Measurements from ENCODE around the gene PRKAR1B.
"Not testable (repeated sequence)": the region's sequence is repeated elsewhere in the genome, so short reads cannot be mapped to it uniquely, and the experiment has no call there.

Gene PRKAR1B

DNA sequence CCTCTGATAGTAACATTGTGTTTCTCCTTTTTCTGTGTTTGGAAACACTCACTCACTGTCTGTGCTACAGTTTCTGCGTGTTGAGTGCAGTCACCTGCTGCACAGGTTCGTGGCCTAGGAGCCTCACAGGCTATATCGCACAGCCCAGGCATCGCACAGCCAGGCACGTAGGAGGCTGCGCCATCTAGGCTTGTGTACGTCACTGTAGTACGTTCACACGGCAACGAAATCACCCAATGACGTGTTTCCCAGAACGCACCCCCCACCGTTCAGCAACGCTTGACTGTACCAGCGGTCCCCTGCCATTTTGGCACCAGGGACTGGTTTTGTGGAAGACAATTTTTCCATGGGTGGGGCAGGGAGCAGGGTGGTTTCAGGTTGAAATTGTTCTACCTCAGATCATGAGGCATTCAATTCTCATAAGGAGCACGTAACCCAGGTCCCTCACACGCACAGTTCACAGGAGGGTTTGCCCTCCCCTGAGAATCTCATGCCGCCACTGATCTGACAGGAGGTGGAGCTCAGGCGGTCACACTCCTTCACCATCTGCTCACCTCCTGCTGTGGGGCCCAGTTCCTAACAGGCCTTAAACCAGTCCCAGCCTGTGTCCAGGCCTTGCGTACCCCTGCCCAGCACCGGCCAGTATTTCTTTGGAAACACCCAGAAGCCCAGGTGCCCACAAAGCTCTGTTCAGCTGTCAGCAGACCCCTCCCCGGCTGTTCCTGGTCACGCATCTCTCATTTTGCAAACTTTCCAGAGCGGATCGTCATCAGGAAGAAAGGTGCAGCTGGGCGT is 23.2 kb upstream of the PRKAR1B start:
- no peak for DNase-seq (ENCODE audit: insufficient read length, low spot score)
- no peak for FAIRE-seq
- TF ChIP-seq POLR2A (IDR thresholded peaks at IDR 0.05; ENCODE audit: low read depth, low read length): no peak; the same call in 1 of the 2 replicates

DNA sequence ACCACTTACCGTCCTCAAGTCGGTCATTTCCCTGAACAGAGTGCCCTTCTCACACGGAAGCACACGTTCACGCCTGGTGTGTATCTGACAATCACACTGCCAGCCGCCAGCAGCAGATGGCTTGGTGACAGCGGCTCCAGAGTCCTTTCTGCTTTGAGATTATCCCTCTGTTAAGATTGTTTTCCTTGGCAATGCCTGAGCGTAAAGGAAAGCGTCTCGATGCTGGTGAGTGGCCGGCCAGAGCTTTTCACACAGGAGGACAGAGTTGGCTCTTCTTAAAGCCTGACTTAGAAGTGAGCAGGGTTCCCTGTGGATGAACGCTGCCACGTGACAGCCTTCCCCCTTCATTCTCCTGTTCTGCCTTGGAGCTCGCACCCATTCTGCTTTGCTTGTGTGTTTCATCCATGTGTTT is 22.1 kb upstream of the PRKAR1B start:
- no peak for DNase-seq (ENCODE audit: insufficient read length, low spot score)
- no peak for TF ChIP-seq POLR2A (IDR thresholded peaks at IDR 0.05; ENCODE audit: low read depth, low read length)
- FAIRE-seq: no peak

DNA sequence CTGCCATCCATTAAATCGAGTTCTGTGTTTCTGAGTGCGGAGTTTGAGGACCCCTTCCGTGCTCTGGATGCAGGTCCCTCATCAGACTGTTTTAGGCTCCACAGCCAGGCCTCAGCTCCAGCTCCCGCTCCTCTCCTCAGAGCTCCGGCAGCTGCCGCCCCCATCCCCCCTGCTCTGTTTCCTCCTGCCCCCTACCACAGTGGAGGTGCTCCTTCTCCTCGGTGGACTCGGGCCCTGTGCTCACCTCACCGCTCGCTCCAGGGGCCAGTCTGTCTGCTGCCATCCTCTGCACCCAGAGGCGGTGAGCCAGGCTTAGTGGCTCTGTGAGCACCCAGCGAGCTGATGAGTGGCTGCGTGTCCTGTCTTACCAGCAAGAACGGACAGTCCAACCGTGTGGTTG is 21.4 kb upstream of the PRKAR1B start:
- DNase-seq (ENCODE audit: insufficient read length, low spot score): no peak
- no peak for FAIRE-seq
- TF ChIP-seq POLR2A (IDR thresholded peaks at IDR 0.05; ENCODE audit: low read depth, low read length): no peak

DNA sequence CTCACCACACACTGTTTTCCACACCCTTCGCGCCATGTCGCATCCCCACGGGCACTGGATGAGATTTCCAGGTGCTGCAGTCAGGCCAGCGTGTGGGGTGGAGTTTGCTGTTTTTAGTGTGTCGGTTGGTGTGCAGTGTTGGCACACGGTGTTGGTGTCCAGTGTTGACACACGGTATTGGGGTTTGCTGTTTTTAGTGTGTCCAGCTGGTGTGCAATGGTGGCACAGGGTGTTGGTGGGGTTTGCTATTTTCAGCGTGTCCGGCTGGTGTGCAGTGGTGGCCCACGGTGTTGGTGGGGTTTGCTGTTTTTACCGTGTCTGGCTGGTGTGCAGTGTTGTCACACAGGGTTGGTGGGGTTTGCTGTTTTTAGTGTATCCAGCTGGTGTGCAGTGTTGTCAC is 20.1 kb upstream of the PRKAR1B start:
- FAIRE-seq (no peak), DNase-seq (ENCODE audit: insufficient read length, low spot score) (no peak)
- no peak for TF ChIP-seq POLR2A (IDR thresholded peaks at IDR 0.05; ENCODE audit: low read depth, low read length)

DNA sequence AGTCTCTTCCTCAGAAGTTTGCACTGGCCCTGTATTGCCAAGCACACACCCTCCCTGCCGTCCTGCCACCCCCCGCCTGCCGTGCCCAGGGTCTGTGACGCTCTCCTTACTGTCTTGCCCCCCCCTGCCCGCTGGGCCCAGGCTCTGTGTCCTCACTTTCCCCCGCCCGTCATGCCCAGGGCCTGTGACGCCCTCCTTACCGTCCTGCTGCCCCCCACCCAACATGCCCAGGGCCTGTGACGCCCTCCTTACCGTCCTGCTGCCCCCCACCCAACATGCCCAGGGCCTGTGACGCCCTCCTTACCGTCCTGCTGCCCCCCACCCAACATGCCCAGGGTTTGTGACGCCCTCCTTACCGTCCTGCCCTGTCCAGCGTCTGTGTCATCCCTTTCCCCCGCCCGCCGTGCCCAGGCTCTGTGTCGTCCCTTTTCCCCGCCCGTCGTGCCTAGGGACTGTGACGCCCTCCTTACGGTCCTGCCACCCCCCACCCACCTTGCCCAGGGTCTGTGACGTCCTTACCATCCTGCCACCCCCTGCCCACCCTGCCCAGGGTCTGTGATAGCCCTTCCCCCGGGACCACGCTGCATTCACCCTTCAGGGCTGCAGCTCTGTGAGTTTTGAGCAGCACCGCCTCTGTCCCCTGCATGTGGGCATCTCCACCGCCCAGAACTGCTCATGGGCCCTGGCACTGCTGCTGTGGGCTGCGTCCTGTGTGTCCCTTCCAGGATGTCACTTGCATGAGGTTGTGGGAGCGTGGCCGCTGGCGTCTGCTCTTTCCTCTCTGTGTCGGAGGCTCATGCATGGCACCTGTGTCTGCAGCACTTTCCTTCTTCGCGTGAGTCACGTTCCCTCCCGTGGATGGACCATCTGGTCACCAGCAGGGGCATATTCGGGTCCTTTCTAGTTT is 19.3 kb upstream of the PRKAR1B start:
- FAIRE-seq (no peak), DNase-seq (ENCODE audit: insufficient read length, low spot score) (no peak)
- TF ChIP-seq POLR2A (IDR thresholded peaks at IDR 0.05; ENCODE audit: low read depth, low read length): no peak

DNA sequence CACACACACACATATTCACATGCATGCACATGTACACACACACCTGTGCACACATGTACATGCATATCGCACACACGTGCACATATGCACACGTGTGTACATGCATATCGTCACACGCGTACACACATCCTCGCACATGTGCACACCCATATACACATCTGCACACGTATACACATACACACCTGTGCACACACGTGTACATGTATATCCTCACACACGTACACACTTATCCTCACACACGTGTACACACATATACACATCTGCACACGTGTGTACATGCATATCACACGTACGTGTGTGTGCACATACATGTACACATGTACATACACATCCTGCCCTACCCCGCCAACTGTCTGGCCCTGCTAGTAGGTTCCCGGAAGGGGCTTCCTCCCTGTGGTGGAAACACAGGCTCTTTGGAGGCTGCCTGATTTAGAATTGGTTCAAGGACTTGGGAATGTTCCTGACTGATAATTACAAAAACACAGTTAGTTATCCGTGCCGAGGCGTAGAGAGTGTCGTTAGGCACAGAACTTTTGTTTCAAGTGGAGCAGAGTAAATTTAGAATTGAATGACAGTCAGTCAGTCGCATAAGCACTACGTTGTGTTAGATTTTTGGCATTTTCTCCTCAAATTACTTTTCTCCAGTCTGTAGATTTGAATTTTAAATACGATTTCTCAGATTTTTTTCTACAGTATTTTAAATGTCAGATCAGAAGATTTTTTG is 18.5 kb upstream of the PRKAR1B start:
- no peak for TF ChIP-seq POLR2A (IDR thresholded peaks at IDR 0.05; ENCODE audit: low read depth, low read length)
- FAIRE-seq: no peak
- no peak for DNase-seq (ENCODE audit: insufficient read length, low spot score)

DNA sequence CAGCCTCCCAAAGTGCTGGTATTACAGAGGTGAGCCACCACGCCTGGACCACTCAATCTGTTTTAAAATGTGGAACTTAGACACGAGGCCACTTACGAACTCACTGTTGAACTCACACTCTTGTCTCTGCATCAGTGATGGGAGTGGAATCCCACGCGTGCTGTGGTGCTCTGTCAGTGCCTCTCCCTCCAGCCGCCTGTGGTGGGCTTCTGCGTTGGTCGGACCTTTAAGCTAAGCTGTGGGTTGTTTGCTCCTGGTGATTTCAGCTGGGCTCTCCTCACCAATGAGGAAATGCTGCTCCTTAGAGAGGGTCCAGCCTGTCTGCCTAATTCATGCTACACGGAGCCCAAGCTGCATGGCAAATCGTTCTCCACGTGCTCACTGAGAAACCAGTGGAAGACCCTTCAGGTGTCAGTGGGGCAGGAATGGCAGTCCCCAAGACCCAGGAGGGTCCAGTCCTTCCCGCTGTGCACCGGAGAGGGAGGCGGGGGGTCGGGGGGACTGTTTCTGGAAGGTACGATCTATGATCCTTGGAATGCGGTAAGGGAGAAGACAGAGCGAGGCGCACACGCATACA is 17.9 kb upstream of the PRKAR1B start:
- DNase-seq (ENCODE audit: insufficient read length, low spot score) (no peak), FAIRE-seq (no peak)
- TF ChIP-seq POLR2A (IDR thresholded peaks at IDR 0.05; ENCODE audit: low read depth, low read length): no peak

DNA sequence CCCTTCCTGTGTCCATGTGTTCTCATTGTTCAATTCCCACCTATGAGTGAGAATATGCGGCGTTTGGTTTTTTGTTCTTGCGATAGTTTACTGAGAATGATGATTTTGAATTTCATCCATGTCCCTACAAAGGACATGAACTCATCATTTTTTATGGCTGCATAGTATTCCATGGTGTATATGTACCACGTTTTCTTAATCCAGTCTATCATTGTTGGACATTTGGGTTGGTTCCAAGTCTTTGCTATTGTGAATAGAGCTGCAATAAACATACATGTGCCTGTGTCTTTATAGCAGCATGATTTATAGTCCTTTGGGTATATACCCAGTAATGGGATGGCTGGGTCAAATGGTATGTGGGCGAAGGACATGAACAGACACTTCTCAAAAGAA is 17.0 kb upstream of the PRKAR1B start:
- DNase-seq (ENCODE audit: insufficient read length, low spot score); FAIRE-seq: not testable (repeated sequence)

DNA sequence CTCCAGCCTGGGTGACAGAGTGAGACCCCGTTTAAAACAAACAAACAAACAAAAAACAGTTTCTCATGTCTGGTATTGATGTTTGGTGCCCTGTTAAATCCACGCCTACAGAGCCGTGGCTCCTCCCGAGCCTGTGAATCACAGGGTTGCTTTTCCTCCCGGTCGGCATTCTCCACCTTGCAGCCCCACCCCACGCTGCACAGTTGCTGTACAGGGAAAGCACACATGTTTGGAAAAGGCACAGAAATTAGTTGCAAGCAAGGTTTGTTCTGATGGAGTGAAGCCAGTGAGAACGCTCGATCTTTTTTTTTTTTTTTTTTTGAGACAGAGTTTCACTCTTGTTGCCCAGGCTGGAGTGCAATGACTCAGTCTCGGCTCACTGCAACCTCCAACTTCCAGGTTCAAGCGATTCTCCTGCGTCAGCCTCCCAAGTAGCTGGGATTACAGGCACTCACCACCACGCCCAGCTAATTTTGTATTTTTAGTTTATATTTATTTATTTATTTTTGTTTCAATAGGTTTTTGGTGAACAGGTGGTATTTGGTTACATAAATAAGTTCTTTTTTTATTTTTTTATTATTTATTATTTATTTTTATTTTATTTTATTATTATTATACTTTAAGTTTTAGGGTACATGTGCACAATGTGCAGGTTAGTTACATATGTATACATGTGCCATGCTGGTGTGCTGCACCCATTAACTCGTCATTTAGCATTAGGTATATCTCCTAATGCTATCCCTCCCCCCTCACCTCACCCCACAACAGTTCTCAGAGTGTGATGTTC is 16.5 kb upstream of the PRKAR1B start:
- peak; percentile 85 for DNase-seq (ENCODE audit: insufficient read length, low spot score)
- FAIRE-seq: not testable (repeated sequence)

DNA sequence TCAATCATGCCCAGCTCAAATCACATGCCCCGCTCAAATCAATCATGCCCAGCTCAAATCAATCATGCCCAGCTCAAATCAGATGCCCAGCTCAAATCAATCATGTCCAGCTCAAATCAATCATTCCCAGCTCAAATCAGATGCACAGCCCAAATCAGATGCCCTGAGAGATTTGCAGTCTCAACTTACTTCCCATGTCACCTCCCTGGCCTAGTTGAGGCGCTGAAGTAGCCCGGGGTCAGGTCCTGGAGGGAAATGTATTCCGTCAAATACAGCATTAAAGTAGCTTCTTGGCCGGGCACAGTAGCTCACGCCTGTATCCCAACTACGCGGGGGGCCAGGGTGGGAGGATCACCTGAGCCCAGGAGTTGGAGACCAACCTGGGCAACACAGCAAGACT is 15.7 kb upstream of the PRKAR1B start:
- no peak for TF ChIP-seq POLR2A (IDR thresholded peaks at IDR 0.05; ENCODE audit: low read depth, low read length)
- no peak for FAIRE-seq

DNA sequence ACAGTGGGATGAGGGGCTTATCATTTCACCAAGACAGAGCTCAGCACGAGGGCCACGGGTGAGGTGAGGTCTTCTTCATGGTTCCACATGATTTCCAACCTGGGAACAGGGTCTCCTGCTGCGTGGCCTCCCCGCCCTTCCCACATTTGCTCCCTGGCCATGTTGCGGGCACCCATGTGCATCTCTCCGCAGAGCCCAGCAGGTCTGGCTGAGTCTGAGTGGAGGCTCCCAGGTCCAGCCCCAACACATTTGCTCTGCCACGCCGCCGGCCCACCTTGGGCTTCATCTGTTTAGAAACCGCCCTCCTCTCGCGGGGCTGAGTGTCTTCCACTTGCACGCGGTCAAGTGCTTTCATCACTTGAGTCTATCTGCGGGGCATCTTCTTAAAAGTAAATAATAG is 14.8 kb upstream of the PRKAR1B start:
- FAIRE-seq: no peak
- TF ChIP-seq POLR2A (IDR thresholded peaks at IDR 0.05; ENCODE audit: low read depth, low read length): no peak
- no peak for DNase-seq (ENCODE audit: insufficient read length, low spot score)

More for the DNA sequence above, 15.7 kb upstream of the PRKAR1B start:
- DNase-seq (ENCODE audit: insufficient read length, low spot score): no peak

DNA sequence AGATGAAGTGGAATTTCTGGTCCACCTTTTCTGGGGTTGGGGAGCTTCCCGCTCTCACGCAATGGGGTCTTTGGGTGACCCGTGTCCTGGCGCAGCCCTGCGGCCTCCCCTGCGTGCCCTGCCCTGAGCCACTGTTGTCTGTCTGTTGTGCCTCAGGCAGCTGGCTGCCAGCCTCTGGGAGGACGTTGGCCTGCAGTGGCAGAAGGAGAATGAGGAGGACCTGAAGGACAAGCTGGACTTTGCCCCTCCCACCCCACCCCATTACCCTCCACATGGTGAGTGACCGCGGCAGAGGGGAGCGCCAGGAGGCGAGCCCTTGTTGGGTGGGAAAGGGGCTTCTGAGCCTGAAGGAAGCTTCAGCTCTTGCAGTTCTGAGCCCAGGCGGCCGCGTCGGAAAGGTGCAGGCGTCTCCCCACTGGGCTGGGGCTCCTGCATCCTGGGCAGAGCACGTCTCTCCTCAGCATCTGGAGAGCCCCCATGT is 14.2 kb upstream of the PRKAR1B start:
- no peak for TF ChIP-seq POLR2A (IDR thresholded peaks at IDR 0.05; ENCODE audit: low read depth, low read length)
- DNase-seq (ENCODE audit: insufficient read length, low spot score) (no peak), FAIRE-seq (no peak)

All from H54 (cell line).